NCI-H1417 (cell line): ENCODE data around the gene WWOX.

Source experiments
- DNase-seq, 3 experiments: peaks; one replicate each; lab custom pipeline; 2025; lab: John Stamatoyannopoulos, UW

Gene WWOX

GRCh38 chr16:78764478-78764877 lies 665.0 kb downstream of the WWOX start:
- no peak for DNase-seq

- peak in 1 of 3 experiments; percentile 11 for DNase-seq
Observed at GRCh38 chr16:78768226-78768625, 668.8 kb downstream of the WWOX start.

- DNase-seq, result no peak
Observed at GRCh38 chr16:78768718-78769117, 669.3 kb downstream of the WWOX start.

- peak in 2 of 3 experiments; percentile 1 to 21 for DNase-seq
Observed at GRCh38 chr16:78770353-78771091, 671.1 kb downstream of the WWOX start.

GRCh38 chr16:78773291-78773702 lies 673.8 kb downstream of the WWOX start:
- no peak for DNase-seq

GRCh38 chr16:78773706-78774105 lies 674.3 kb downstream of the WWOX start:
- DNase-seq, result no peak

GRCh38 chr16:78775161-78775561 lies 675.7 kb downstream of the WWOX start:
- DNase-seq, result no peak

GRCh38 chr16:78778101-78779004 lies 678.9 kb downstream of the WWOX start:
- peak in 1 of 3 experiments; percentile 4 for DNase-seq

GRCh38 chr16:78780808-78781207 lies 681.4 kb downstream of the WWOX start:
- peak in 1 of 3 experiments; percentile 10 for DNase-seq

GRCh38 chr16:78782572-78782971 lies 683.1 kb downstream of the WWOX start:
- DNase-seq, result no peak

- DNase-seq, result no peak
Observed at GRCh38 chr16:78783570-78784079, 684.2 kb downstream of the WWOX start.

- no peak for DNase-seq
Observed at GRCh38 chr16:78784771-78785170, 685.3 kb downstream of the WWOX start.

GRCh38 chr16:78785218-78785617 lies 685.8 kb downstream of the WWOX start:
- no peak for DNase-seq

- no peak for DNase-seq
Observed at GRCh38 chr16:78786635-78787034, 687.2 kb downstream of the WWOX start.

GRCh38 chr16:78788276-78788675 lies 688.8 kb downstream of the WWOX start:
- no peak for DNase-seq

- no peak for DNase-seq
Observed at GRCh38 chr16:78788696-78789095, 689.2 kb downstream of the WWOX start.

GRCh38 chr16:78789561-78789960 lies 690.1 kb downstream of the WWOX start:
- no peak for DNase-seq

GRCh38 chr16:78791011-78791410 lies 691.6 kb downstream of the WWOX start:
- no peak for DNase-seq

- DNase-seq, result no peak
Observed at GRCh38 chr16:78791926-78792325, 692.5 kb downstream of the WWOX start.

GRCh38 chr16:78792952-78793351 lies 693.5 kb downstream of the WWOX start:
- no peak for DNase-seq

- no peak for DNase-seq
Observed at GRCh38 chr16:78794581-78795250, 695.3 kb downstream of the WWOX start.

GRCh38 chr16:78795433-78795832 lies 696.0 kb downstream of the WWOX start:
- no peak for DNase-seq
